Daoy (cell line): ENCODE measurements around the gene FRK. TPM values are rescaled to one million over a fixed set of nuclear protein-coding genes. Genes with fewer than 3 reads are reported as not detected.
"Not testable (repeated sequence)": the region's sequence is repeated elsewhere in the genome, so short reads cannot be mapped to it uniquely, and the experiment has no call there.

Source experiments
- DNase-seq: peaks from one replicate; pipeline ENCODE4 v3.0.0-alpha.2; 2015; ENCODE audit warnings: low read depth
- total RNA-seq: library from RNA; depleted of rRNA; stranded (reverse); fragments of >200 nt; shearing (Covaris generic); gene quantifications from 2 replicates; pipeline ENCODE4 v1.2.3, GENCODE V29; 2014; rRNA removed

The FRK gene
- 0.21 and 0.57 TPM in 2 replicates for total RNA-seq

- peak; percentile 33 for DNase-seq
These were observed at the start of gene FRK for GRCh38 chr6:116060572-116061283. Gene FRK (minus strand): TSS chr6:116060891. CDS start chr6:116060311, 580 bp downstream.

GRCh38 chr6:116108836-116109235 lies 48.1 kb upstream of the FRK start:
- no peak for DNase-seq

GRCh38 chr6:116106146-116106545 lies 45.5 kb upstream of the FRK start:
- DNase-seq: no peak

- no peak for DNase-seq
These were observed 44.6 kb upstream of the FRK start for GRCh38 chr6:116105247-116105646.

GRCh38 chr6:116104636-116105035 lies 43.9 kb upstream of the FRK start:
- no peak for DNase-seq

GRCh38 chr6:116102873-116103272 lies 42.2 kb upstream of the FRK start:
- no peak for DNase-seq

- DNase-seq: no peak
These were observed 41.1 kb upstream of the FRK start for GRCh38 chr6:116101790-116102189.

GRCh38 chr6:116101302-116101718 lies 40.6 kb upstream of the FRK start:
- no peak for DNase-seq

- peak; percentile 92 for DNase-seq
These were observed 40.0 kb upstream of the FRK start, which contains the start of gene NT5DC1 for GRCh38 chr6:116100419-116101301. Gene NT5DC1 (plus strand): TSS chr6:116100853. CDS start chr6:116100931, 78 bp downstream.

- DNase-seq: no peak
These were observed 38.3 kb upstream of the FRK start for GRCh38 chr6:116099036-116099435.

GRCh38 chr6:116096979-116097816 lies 36.5 kb upstream of the FRK start:
- no peak for DNase-seq

GRCh38 chr6:116096048-116096759 lies 35.5 kb upstream of the FRK start:
- DNase-seq: not testable (repeated sequence)

GRCh38 chr6:116094041-116094440 lies 33.4 kb upstream of the FRK start:
- DNase-seq: no peak

GRCh38 chr6:116090251-116090650 lies 29.6 kb upstream of the FRK start:
- no peak for DNase-seq

- DNase-seq: no peak
These were observed 28.3 kb upstream of the FRK start for GRCh38 chr6:116088946-116089345.

- DNase-seq: peak; percentile 28
These were observed 26.8 kb upstream of the FRK start for GRCh38 chr6:116087437-116088027.

GRCh38 chr6:116084284-116084683 lies 23.6 kb upstream of the FRK start:
- DNase-seq: no peak

- no peak for DNase-seq
These were observed 22.4 kb upstream of the FRK start for GRCh38 chr6:116083052-116083451.

- DNase-seq: no peak
These were observed 18.3 kb upstream of the FRK start for GRCh38 chr6:116078945-116079344.

- DNase-seq: no peak
These were observed 17.8 kb upstream of the FRK start for GRCh38 chr6:116078522-116078921.
